ENCODE measurements around the gene SNF8. TPM values are rescaled to one million over a fixed set of nuclear protein-coding genes. Genes with fewer than 3 reads are reported as not detected.

SNF8 gene
- total RNA-seq, 1 experiment from 2014 or later: 136 TPM

DNA sequence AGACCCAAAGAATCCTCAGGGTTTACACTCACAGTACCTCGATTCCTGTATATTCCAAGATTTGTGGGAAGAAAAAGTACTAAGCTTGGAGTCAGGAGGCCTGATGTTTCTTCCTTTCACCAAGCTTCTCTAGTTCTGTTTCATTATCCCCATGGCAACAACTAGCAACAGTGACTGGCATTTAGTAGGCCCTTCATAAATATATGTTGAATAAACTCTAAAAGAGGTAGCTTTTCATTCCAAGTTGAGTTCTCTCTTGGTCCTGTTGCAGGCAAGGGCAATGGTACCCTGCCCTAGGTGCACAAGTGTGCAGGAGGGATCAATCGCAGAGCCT is 37.0 kb downstream of the SNF8 start (continued):
- TF ChIP-seq, protein P1, sequence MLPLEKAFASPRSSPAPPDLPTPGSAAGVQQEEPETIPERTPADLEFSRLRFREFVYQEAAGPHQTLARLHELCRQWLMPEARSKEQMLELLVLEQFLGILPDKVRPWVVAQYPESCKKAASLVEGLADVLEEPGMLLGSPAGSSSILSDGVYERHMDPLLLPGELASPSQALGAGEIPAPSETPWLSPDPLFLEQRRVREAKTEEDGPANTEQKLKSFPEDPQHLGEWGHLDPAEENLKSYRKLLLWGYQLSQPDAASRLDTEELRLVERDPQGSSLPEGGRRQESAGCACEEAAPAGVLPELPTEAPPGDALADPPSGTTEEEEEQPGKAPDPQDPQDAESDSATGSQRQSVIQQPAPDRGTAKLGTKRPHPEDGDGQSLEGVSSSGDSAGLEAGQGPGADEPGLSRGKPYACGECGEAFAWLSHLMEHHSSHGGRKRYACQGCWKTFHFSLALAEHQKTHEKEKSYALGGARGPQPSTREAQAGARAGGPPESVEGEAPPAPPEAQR (CRISPR knock-in tag; IDR thresholded peaks at IDR 0.05): no peak

DNA sequence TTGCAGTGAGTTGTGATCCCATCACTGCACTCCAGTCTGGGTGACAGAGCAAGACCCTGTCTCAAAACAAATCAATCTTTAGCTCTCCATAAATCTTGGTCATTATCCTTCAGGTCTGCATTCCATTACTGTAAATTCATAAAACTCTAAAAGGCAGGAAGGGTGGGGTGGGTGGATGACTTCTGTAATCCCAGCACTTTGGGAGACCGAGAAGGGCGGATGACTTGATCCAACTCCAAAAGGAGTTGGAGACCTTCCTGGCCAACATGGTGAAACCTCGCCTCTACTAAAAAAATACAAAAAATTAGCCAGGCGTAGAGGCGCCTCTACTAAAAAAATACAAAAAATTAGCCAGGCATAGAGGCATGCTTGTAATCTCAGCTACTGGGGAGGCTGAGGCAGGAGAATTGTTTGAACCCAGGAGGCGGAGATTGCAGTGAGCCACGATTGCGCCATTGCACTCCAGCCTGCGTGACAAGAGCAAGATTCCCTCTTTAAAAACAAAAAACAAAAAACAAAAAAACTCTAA is 38.6 kb downstream of the SNF8 start:
- POLR2A ChIA-PET: interaction anchor here (0.6 kb wide), 1 partner anchor 10 kb away, joined by 4 read pairs; no protein-coding TSS in a partner anchor
- Mint-ChIP-seq H3K9me3 (no peaks in the 10 kb centered on the region), H3K27me3 (ENCODE audit: low read depth) (no peaks in the 10 kb centered on the region), H3K4me1 (peaks cover 24% of the 10 kb centered on the region), H3K36me3 (peaks cover 9% of the 10 kb centered on the region), H3K4me3 (no peak overlapping the region), H3K27ac (no peak overlapping the region)
- no peak for TF ChIP-seq ZNF232 (CRISPR knock-in tag; IDR thresholded peaks at IDR 0.05)
- TF ChIP-seq, protein P2, sequence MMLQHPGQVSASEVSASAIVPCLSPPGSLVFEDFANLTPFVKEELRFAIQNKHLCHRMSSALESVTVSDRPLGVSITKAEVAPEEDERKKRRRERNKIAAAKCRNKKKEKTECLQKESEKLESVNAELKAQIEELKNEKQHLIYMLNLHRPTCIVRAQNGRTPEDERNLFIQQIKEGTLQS (CRISPR knock-in tag; conservative IDR thresholded peaks at IDR 0.05): no peak
- TF ChIP-seq ZNF416 (CRISPR knock-in tag; IDR thresholded peaks at IDR 0.05): no peak
- no peak for TF ChIP-seq NFE2L1 (CRISPR knock-in tag; IDR thresholded peaks at IDR 0.05)
- no peak for TF ChIP-seq CREB1 (CRISPR knock-in tag; IDR thresholded peaks at IDR 0.05)
- TF ChIP-seq, protein P3, sequence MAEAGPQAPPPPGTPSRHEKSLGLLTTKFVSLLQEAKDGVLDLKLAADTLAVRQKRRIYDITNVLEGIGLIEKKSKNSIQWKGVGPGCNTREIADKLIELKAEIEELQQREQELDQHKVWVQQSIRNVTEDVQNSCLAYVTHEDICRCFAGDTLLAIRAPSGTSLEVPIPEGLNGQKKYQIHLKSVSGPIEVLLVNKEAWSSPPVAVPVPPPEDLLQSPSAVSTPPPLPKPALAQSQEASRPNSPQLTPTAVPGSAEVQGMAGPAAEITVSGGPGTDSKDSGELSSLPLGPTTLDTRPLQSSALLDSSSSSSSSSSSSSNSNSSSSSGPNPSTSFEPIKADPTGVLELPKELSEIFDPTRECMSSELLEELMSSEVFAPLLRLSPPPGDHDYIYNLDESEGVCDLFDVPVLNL (CRISPR knock-in tag; IDR thresholded peaks at IDR 0.05; ENCODE audit: borderline replicate concordance, low read depth): no peak
- TF ChIP-seq, protein P4, sequence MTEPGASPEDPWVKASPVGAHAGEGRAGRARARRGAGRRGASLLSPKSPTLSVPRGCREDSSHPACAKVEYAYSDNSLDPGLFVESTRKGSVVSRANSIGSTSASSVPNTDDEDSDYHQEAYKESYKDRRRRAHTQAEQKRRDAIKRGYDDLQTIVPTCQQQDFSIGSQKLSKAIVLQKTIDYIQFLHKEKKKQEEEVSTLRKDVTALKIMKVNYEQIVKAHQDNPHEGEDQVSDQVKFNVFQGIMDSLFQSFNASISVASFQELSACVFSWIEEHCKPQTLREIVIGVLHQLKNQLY (CRISPR knock-in tag; IDR thresholded peaks at IDR 0.05): no peak
- DNase-seq (ENCODE audit: low spot score): no peak
- no peak for ATAC-seq
- CTCF ChIA-PET: interaction anchor here (2.3 kb wide), 1 partner anchor 21 kb away, joined by 6 read pairs; no protein-coding TSS in a partner anchor

DNA sequence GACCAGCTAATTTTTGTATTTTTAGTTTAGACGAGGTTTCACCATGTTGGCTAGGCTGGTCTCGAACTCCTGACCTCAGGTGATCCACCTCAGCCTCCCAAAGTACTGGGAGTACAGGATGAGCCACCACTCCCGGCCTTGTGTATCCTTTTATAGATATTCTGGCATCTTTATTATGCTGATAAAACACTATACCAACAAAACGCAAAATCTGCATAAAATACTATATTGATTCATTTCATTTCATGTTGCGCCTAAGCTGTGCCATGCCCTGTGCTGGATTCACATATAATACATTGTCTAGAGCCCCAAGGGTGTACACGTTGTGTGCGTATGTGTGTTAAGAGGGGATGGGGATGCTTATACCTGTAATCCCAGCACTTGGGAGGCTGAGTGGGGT is 40.2 kb downstream of the SNF8 start:
- ChIA-PET POLR2A (interaction anchor here (1.3 kb wide), 1 partner anchor 12 kb away, joined by 4 read pairs; the partner anchor contains the start of gene ATP5MC1), CTCF (interaction anchor here (0.6 to 2.3 kb wide), 3 partner anchors 20 to 196 kb away, joined by 3 to 6 read pairs (median 3); no protein-coding TSS in a partner anchor)
- TF ChIP-seq, protein P5, sequence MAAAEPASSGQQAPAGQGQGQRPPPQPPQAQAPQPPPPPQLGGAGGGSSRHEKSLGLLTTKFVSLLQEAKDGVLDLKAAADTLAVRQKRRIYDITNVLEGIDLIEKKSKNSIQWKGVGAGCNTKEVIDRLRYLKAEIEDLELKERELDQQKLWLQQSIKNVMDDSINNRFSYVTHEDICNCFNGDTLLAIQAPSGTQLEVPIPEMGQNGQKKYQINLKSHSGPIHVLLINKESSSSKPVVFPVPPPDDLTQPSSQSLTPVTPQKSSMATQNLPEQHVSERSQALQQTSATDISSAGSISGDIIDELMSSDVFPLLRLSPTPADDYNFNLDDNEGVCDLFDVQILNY (CRISPR knock-in tag; IDR thresholded peaks at IDR 0.05): no peak
- TF ChIP-seq, protein P6, sequence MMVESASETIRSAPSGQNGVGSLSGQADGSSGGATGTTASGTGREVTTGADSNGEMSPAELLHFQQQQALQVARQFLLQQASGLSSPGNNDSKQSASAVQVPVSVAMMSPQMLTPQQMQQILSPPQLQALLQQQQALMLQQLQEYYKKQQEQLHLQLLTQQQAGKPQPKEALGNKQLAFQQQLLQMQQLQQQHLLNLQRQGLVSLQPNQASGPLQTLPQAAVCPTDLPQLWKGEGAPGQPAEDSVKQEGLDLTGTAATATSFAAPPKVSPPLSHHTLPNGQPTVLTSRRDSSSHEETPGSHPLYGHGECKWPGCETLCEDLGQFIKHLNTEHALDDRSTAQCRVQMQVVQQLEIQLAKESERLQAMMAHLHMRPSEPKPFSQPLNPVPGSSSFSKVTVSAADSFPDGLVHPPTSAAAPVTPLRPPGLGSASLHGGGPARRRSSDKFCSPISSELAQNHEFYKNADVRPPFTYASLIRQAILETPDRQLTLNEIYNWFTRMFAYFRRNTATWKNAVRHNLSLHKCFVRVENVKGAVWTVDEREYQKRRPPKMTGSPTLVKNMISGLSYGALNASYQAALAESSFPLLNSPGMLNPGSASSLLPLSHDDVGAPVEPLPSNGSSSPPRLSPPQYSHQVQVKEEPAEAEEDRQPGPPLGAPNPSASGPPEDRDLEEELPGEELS (CRISPR knock-in tag; IDR thresholded peaks at IDR 0.05): no peak
- no peaks in the 10 kb centered on the region for H3K9me3 Mint-ChIP-seq
- ATAC-seq (no peak), DNase-seq (ENCODE audit: low spot score) (no peak)
- H3K27me3 Mint-ChIP-seq (ENCODE audit: low read depth): no peaks in the 10 kb centered on the region
- H3K36me3 Mint-ChIP-seq: peaks cover 2% of the 10 kb centered on the region; the same call in 1 of the 2 replicates
- no peak overlapping the region for H3K27ac Mint-ChIP-seq
- no peak overlapping the region for H3K4me3 Mint-ChIP-seq
- H3K4me1 Mint-ChIP-seq: peaks cover 10% of the 10 kb centered on the region

DNA sequence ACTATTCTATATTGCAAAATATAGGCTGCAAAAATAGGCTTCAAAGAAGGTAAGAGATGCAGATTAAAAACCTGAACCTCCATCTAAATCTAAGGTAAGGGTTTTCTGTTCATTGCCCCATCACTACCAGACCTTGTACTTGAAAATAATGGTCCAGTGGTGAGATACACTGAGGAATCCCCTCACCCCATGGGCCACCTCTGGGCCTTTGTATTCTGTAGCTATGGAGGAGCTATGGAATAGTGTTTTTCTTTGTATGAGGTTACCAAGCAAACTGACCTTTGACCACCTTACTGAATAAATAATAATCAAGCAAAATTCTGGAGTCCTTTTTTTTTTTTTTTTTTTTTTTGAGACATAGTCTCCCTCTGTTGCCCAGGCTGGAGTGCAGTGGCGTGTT is 41.2 kb downstream of the SNF8 start:
- POLR2A ChIA-PET: interaction anchor here (0.6 to 1.3 kb wide), 2 partner anchors 11 to 54 kb away, joined by 3 to 4 read pairs; partner anchors contain the start of gene ATP5MC1
- H3K36me3 Mint-ChIP-seq: no peaks in the 10 kb centered on the region
- peaks cover 6% of the 10 kb centered on the region for H3K4me1 Mint-ChIP-seq
- TF ChIP-seq PRRX2 (CRISPR knock-in tag; IDR thresholded peaks at IDR 0.05): no peak
- H3K27ac Mint-ChIP-seq: no peak overlapping the region
- CTCF ChIA-PET: interaction anchor here (0.7 to 1.3 kb wide), 3 partner anchors 19 to 552 kb away, joined by 3 to 5 read pairs (median 4); no protein-coding TSS in a partner anchor
- ATAC-seq: no peak
- no peaks in the 10 kb centered on the region for H3K27me3 Mint-ChIP-seq (ENCODE audit: low read depth)
- no peak for DNase-seq (ENCODE audit: low spot score)
- H3K9me3 Mint-ChIP-seq: no peaks in the 10 kb centered on the region
- no peak overlapping the region for H3K4me3 Mint-ChIP-seq
